Right lobe of liver (tissue), 4 donors: Measurements from ENCODE around the gene HES4.

Experiments
- CTCF ChIP-seq, 4 donors: fragments of 200-600 bp in 3 of 4; fragments of 450-650 bp in 1 of 4; IDR thresholded peaks; one replicate each; pipeline versions ENCODE4 v1.5.1 to v1.8.0; 2016 to 2022; ENCODE audit warnings: antibody characterized with exemption in 4 of 4, mild to moderate bottlenecking in 2 of 4
- POLR2A ChIP-seq: fragments of 450-650 bp; IDR thresholded peaks from one replicate; pipeline ENCODE4 v1.6.1; 2017; ENCODE audit warnings: antibody characterized with exemption, mild to moderate bottlenecking
- donor health status: DM: no; HTN: no; CAD: no.
- donor health status: DM: no; HTN: no; CAD: no.
- donor health status: DM: no; HTN: yes; CAD: no.

- TF ChIP-seq POLR2A: no peak
- TF ChIP-seq CTCF (IDR thresholded peaks at IDR 0.05): no peak
Measured at GRCh38 chr1:1021920-1022259, 22.0 kb upstream of the HES4 start.
